Amygdala (tissue), 56 donors: ENCODE data around the gene UGT1A1.

Source experiments
- DNase-seq, 56 donors: peaks; one replicate each; lab custom pipeline; 2025; lab: John Stamatoyannopoulos, UW

The UGT1A1 gene

DNA sequence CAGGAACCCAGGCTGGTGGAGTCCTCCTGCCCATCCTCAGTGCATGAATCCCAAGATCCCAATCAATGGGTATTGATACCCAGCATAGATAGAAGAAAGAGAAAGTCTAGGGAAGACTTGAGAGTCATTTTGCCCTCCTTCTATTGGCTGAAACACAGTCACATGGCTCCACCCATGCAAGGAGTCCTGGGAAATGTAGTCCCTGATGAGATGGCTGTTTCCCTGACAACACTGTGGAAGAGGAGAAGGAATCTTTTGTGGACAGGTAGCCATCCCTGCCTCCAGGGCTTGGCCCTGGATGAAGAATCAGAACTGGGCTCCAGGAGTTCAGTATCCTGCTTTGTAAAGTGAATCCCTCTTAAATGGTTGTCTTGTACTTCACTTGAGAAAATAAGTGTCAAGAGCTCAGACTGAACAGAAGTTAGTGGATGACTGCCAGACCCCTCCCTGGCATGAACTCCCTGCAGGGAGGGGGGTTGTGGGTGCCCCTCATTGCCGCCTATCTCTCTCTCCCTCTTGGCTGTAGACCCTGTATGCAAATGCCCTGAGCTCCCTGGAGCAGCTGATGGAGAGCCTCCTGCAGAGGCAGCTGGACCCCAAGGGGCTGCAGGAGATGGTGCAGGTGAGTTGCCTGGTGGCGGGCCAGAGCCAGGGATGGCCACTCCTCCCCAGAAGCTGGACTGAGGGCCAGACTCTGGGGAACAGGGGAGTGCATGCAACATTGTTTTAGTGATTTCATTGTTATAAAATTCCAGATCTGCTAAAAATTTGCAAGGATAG lies 54.2 kb downstream of the UGT1A1 start:
- no peak for DNase-seq

DNA sequence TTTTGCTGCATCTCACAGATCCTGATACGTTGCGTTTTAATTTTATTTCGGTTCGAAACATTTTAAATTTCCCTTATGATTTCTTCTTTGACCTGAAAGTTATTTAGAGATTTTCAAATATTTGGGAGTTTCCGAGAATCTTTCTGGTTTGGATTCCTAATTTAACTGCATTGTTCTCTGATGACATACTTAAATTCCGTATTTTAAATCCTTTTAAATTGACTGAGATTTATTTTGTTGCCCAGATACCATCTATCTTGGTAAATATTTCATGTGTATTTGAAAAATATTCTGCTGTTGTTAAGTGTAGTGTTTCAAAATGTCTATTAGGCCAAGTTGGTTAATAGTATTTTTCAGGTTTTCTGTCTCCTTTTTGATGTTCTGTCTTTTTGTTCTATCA lies 55.8 kb downstream of the UGT1A1 start:
- DNase-seq, result no peak

DNA sequence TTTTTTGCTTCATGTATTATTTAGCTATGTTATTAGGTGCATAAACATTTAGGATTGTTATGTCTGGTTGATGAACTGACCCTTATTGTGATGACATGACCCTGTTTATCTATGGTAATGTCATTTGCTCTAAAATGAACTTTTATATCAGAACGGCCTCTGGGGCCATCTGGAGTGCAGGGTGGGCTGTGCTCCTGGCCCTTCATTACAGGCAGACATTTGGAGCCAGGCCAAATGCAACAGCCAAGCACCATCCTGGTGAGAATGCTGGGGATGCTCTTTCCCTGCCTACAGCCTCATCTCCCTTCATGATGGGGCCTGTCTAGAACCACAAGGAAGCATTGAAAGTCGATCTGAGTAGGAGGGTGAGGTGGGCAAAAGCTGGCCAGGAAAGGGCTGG lies 56.3 kb downstream of the UGT1A1 start:
- DNase-seq, result no peak

DNA sequence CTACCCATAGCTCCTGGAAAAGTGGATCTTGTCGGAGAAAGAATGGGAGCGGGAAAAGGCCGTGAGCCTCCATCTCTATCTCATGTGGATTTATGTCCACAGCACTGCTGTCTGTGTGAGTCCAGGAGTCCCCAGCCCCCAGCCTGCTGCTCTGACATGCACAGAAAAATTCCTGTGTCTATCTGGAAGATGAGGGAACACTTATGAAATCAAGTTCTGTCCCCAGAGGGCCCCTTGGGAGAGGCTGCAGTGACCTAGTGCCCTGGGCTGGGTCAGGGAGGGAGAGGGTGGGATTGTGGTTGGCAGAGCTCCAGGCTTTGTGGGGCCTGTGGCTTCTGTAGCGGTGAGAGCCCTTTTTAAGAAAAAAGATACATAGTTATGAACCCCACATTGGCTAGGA lies 56.7 kb downstream of the UGT1A1 start:
- DNase-seq, result no peak

DNA sequence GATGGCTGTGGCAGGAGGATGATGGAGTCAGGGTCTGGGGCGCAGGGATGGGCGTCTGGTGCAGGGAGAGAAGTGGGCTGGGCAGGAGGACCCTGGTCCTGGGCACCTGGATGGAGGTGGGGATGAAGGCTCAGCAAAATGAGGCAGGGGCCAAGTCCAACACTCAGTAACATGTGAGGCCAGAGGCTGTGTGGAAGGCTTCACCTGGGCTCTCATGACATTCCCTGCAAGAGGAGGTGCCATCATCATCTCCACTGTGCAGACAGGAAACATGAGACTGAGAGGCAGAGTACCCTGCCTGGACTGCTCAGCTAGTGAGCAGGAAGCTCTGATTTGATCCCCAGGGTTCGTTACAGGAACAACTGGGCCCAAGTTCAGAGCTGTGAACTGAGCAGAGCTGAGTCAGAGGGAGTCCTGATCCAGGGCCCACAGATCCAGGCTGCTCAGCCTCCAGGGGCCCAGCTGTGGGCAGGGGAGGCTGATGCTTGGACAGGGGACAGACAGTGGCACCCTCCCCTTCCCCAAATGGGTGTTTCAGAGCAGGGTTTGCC lies 57.4 kb downstream of the UGT1A1 start:
- DNase-seq, result no peak

DNA sequence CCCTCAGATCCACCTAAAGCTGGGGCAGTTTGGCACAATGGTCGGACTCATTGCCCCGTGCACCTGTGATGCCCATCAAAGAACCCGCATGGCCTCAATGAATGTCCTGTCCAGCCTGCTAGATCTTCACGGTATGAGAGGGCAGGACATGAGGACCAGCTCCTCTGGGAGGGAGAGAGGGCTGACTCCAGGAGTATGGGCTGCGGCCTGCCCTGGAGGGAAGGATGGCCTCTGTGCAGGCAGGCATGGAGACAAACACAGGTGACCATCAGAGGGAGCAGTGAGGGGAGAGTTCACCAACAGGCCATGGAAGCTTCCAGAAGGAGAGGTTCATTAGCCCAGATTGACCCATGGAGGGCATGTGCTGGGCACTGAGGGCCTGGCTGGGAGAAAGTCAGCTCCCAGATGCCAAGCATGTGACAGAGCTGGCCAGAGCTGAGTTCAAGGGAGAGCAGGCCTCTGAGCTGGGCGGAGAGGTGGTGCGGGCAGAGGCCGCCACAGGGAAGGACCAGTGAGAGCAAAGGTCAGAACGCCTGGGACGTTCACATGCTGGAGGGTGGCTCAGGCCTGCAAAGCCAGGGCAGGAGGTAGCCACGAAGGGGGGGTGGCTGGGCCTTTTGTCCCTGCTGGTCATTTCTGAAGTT lies 58.0 kb downstream of the UGT1A1 start:
- no peak for DNase-seq

DNA sequence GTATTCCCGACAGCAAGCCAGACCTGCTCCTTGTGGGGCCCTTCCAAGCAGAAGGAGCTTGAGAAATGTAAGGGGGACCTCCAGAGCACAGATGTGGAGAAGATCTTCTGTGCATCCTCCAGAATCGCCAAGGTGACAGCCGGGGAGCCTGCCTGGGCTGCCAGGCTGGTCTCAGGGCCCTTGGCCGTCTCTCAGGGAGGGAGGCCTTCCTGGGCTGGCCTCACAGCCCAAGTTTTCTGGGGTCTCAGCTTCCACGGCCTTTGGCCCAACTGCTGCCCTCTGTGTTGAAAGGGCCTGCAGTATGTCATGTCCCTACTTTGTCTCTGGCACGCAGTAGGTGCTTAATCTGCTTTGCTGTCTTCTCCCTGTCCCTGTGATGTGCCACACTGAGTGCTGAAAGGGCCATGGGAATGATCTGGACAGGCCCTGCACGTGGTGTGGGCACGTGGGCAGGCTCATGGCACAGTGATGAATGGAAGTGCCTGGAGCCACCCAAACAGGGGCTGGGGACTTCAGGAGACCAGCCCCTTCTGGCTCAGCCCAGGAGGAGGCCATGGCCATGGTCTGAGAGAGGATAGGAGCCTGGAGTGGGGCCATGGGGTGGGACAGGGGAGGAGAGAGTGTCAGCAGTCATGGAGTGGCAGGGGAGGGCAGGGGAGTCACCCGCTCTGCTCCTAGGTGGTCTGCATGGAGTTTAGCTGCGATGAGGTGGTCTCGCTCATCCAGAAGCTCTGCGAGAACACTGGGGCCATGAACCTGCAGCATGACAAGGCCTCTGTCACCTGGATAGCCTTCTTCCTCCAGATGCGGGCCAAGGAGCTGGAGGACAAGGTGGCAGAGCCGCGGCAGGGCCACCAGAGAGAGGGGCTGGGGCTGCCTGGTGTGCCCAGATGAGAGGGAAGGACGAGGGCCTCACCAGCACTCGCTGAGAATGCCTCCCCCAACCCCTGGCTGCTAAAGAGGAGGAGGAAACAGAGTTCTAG lies 58.9 kb downstream of the UGT1A1 start:
- DNase-seq, result no peak

DNA sequence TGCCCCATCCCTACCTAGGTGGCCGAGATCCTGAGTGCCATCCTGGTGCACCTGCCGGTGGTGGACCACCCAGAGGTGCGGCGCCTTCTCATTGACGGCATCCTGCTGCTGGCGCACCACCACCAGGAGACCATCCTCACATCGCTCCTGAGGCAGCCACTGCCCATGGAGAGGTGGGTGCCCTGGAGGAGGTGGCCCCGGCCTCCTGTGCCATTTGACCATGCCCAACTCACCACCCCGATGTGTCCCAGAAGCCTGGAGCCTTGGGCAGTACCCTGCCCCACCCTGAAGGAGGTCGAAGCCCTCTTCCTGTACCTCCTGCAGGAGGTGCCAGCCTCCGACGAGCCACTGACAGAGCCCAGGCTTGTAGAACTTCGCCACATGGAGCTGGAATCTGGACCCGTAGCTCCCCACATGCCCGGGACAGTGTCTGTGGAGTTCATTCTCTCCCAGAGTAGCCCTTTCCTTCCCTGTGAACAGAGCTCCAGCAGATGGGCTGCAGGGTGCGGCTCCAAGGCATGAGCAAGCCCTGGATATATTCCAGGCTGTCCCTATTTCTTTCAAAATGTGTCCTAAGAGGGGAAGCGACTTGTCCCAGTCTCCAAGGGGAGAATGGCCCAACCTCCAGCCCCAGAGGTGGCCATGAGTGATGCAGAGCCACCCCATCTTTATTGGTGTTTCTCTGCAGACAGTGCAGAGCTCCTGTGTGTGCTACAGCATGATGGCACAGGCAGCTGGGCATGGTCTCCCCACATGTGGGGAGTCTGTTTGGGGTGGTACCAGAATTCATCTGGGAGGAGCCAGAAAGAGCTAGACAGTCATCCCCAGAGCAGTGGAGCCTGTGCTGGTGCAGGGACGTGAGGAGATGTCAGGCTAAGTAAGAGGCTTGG lies 60.1 kb downstream of the UGT1A1 start:
- DNase-seq, result no peak

DNA sequence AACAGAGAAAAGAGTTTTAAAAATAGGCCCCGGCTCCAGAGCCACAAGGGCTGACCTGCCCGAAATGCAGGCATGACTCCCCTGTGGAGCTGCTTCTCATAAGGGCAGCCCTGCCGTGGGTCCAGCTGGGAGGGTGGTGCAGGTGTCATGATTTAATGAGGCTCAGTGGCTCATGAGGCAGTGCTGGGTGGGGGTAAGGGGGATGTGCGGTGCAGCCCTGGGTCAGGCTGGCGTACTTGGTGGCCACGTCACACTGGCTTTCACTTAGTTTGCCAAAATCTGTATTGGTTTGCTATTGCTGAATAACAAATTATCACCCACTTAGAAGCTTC lies 60.7 kb downstream of the UGT1A1 start:
- DNase-seq, result no peak

DNA sequence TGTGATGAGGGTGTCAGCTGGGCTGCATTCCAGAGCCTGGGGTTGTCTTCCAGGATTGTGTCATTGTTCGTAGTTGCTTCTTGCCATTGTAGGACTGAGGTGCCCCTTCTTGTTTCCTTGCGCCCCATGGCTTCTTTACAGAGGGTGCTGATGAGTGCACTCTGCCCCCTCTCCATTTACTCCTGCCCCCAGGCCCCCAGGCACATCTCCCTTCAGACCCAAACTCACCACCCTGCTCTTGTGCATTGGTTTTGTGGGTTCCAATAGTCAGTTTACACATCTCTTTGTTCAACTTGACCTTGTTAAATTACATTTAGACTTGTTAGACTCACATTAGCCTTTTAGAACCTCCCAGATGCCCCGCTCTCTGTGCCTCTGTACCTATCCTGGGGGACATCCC lies 61.1 kb downstream of the UGT1A1 start:
- DNase-seq, result no peak

DNA sequence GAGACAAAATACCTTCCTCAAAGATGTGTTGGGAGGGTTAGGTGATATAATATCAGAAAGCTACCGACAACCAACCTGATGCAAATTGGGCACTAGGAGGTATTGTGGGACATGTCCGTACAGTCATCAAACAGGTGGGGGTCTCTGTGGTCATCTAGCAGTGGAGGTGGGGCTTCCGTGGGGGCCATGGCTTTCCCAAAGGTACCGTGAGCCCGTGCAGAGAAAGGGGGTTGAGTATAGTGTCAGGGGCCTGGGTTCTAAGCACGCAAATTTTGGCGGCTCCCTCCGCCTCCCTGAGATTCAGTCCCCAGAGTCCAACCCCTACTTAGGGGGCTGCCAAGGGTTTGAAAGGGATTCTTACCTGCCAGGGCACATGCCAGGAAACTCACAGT lies 61.6 kb downstream of the UGT1A1 start:
- DNase-seq, result no peak

DNA sequence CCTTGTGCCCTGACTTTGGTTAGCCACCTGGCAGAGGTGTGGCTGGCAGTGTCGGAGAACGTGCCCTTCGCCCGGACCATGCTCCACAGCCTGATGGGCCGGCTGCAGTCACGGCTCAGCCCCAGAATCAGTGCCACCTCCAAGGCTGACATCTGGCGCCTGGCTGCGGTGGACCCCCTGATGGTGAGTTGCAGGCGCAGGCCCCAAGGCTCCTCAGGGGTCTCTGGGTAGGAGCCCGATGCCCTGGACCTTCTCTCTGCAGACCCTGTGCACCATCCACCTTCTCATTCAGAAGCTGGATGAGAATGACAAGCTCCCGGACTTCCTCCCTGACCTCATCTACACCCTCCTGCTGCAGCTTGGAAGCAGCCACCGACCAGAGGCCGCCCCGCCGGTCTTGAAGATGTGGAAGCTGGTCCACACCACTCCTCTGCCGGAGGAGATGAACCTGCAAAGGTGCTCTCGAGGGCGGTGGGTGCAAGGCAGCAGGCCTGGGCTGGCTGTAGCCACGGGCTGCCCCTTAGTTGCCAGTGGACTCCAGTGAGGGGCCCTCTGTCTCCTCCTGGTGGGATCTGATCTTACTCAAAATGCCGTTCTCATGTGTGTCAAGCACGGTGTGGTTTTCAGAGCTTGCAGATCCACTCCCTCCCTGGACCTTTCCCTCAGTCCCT lies 62.2 kb downstream of the UGT1A1 start:
- DNase-seq, result no peak
